Stimulated activated CD4-positive, alpha-beta T cell treated with anti-CD3 and anti-CD28 coated beads, Interleukin-1b, Interleukin-23, amount 100 ng/mL, for 4 hours (primary cell): Measurements from ENCODE around the gene ETV5.
A peak's percentile ranks its signal among the peaks of the same experiment; 100 is the strongest.

Experiments
- DNase-seq, 2 donors: peaks; one replicate each; pipeline ENCODE4 v3.0.0-alpha.2; 2020; ENCODE audit warnings: low read depth in 2 of 2

The ETV5 gene

GRCh38 chr3:186123012-186123411, 14.1 kb upstream of the ETV5 start:
- no peak for DNase-seq

- no peak for DNase-seq
Measured at GRCh38 chr3:186121968-186122367, 13.1 kb upstream of the ETV5 start.

- DNase-seq = no peak
Measured at GRCh38 chr3:186121278-186121677, 12.4 kb upstream of the ETV5 start.

GRCh38 chr3:186119499-186119898, 10.6 kb upstream of the ETV5 start:
- DNase-seq = no peak

- DNase-seq = no peak
Measured at GRCh38 chr3:186118692-186119091, 9.8 kb upstream of the ETV5 start.

GRCh38 chr3:186117521-186118134, 8.7 kb upstream of the ETV5 start:
- no peak for DNase-seq

GRCh38 chr3:186115239-186115996, 6.5 kb upstream of the ETV5 start:
- no peak for DNase-seq

- DNase-seq = no peak
Measured at GRCh38 chr3:186110975-186111974, 2.4 kb upstream of the ETV5 start.

GRCh38 chr3:186109897-186110803, 1.3 kb upstream of the ETV5 start:
- no peak for DNase-seq

GRCh38 chr3:186108106-186108940, 566 bp downstream of the ETV5 start:
- no peak for DNase-seq

GRCh38 chr3:186107215-186108105, 1.4 kb downstream of the ETV5 start:
- peak in 1 of 2 donors; percentile 25 for DNase-seq

- DNase-seq = no peak
Measured at GRCh38 chr3:186105543-186105942, 3.3 kb downstream of the ETV5 start.

- no peak for DNase-seq
Measured at GRCh38 chr3:186102687-186103086, 6.2 kb downstream of the ETV5 start.

- DNase-seq = no peak
Measured at GRCh38 chr3:186100398-186100797, 8.5 kb downstream of the ETV5 start.

- DNase-seq = no peak
Measured at GRCh38 chr3:186099178-186099577, 9.7 kb downstream of the ETV5 start.

- DNase-seq = no peak
Measured at GRCh38 chr3:186098740-186099139, 10.1 kb downstream of the ETV5 start.

- DNase-seq = no peak
Measured at GRCh38 chr3:186097663-186098451, 11.0 kb downstream of the ETV5 start.

GRCh38 chr3:186097317-186097662, 11.6 kb downstream of the ETV5 start:
- no peak for DNase-seq

GRCh38 chr3:186096290-186096689, 12.6 kb downstream of the ETV5 start:
- no peak for DNase-seq
